Measurements from ENCODE around the gene SUFU. TPM values are rescaled to one million over a fixed set of nuclear protein-coding genes. Genes with fewer than 3 reads are reported as not detected.

SUFU gene
- total and polyA plus RNA-seq, 7 donors: 1.2 to 10.5 (median 6.6) TPM

DNA sequence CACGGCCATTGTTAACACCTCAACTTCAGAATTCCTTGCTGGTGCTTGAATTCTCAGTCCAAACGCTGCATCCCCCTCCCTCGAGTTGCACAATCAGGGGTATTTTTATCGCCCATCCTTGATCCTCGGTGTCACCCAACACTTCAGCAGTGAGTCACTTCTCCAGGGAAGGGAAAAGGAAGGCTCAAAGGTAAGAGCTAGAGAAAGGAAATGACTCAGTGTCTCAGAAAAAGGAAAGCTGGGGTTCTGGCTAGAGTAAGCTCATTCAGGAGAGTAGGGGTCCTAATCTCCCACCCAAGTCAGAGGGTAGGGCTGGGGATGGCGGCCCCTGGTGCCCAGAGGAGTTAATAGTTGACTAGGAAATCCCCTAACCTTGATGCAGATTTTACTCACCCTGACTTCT lies 100.7 kb downstream of the SUFU start:
- H3K4me1 ChIP-seq: peaks cover 0 to 3% (median 0%) of the 10 kb centered on the region in 4 donors
- no peaks in the 10 kb centered on the region for H3K9me3 ChIP-seq
- TF ChIP-seq POLR2AphosphoS5 (IDR thresholded peaks at IDR 0.05) (peak in 1 of 4 donors; percentile 14), EP300 (IDR thresholded peaks at IDR 0.05) (no peak), POLR2A (IDR thresholded peaks at IDR 0.05) (no peak)
- TF ChIP-seq, protein P1, sequence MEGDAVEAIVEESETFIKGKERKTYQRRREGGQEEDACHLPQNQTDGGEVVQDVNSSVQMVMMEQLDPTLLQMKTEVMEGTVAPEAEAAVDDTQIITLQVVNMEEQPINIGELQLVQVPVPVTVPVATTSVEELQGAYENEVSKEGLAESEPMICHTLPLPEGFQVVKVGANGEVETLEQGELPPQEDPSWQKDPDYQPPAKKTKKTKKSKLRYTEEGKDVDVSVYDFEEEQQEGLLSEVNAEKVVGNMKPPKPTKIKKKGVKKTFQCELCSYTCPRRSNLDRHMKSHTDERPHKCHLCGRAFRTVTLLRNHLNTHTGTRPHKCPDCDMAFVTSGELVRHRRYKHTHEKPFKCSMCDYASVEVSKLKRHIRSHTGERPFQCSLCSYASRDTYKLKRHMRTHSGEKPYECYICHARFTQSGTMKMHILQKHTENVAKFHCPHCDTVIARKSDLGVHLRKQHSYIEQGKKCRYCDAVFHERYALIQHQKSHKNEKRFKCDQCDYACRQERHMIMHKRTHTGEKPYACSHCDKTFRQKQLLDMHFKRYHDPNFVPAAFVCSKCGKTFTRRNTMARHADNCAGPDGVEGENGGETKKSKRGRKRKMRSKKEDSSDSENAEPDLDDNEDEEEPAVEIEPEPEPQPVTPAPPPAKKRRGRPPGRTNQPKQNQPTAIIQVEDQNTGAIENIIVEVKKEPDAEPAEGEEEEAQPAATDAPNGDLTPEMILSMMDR (IDR thresholded peaks at IDR 0.05): no peak
- peak overlapping the region; percentile 2 to 51 (median 33) for H3K27ac ChIP-seq
- intact Hi-C loops (cut with DNase I): no loop called here
- no peaks in the 10 kb centered on the region for H3K27me3 ChIP-seq
- peaks cover 1 to 42% (median 9%) of the 10 kb centered on the region in 4 donors for H3K36me3 ChIP-seq
- 73 to 81% methylated on average over 6 of the region's 6 CpGs for WGBS, 2 donors
- peak; percentile 56 for DNase-seq
- no peak overlapping the region for H3K4me3 ChIP-seq

- peaks cover 0 to 32% (median 7%) of the 10 kb centered on the region in 4 donors for H3K36me3 ChIP-seq
- no peak overlapping the region for H3K27ac ChIP-seq
- H3K27me3 ChIP-seq: no peaks in the 10 kb centered on the region
- H3K9me3 ChIP-seq: no peaks in the 10 kb centered on the region
- intact Hi-C loops (cut with DNase I): no loop called here
- no peak overlapping the region for H3K4me3 ChIP-seq
- 87 to 90% methylated on average over 5 of the region's 5 CpGs for WGBS, 2 donors
- TF ChIP-seq, protein P1 (IDR thresholded peaks at IDR 0.05): no peak
- TF ChIP-seq EP300 (IDR thresholded peaks at IDR 0.05): no peak
- no peak for TF ChIP-seq POLR2AphosphoS5 (IDR thresholded peaks at IDR 0.05)
- TF ChIP-seq POLR2A (IDR thresholded peaks at IDR 0.05): no peak
- peak; percentile 40 for DNase-seq
- H3K4me1 ChIP-seq: peaks cover 0 to 5% (median 2%) of the 10 kb centered on the region in 4 donors
Measured at GRCh38 chr10:102605712-102606111, 101.9 kb downstream of the SUFU start.

DNA sequence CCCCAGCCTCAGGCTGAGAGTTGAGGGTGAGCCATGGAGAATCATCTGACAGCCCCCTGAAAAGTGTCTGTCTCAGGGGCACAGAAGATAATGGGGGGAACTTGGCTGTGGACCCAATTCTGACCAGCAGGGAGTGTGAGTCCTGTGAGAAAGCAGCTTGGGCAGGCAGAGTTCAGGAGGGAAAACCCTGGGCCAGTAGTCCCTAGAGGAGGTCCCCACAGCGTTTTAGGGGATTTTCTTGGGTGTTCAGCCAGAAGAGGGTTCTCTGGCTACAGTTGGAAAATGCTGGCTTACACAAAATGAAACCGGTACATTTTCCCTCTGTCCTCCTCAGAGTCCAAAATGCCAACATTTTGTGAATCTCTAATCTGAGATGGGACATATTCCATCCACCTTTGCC lies 104.7 kb downstream of the SUFU start:
- Histone ChIP-seq H3K27ac (no peak overlapping the region), H3K9me3 (no peaks in the 10 kb centered on the region), H3K36me3 (peaks cover 0 to 12% (median under 1%) of the 10 kb centered on the region in 4 donors), H3K27me3 (no peaks in the 10 kb centered on the region), H3K4me1 (peaks cover 0 to 30% (median 26%) of the 10 kb centered on the region in 4 donors), H3K4me3 (no peak overlapping the region)
- DNase-seq: no peak
- WGBS, 2 donors: 74 to 81% methylated on average over 2 of the region's 2 CpGs
- intact Hi-C loops (cut with DNase I): no loop called here
- no peak for TF ChIP-seq POLR2A (IDR thresholded peaks at IDR 0.05)
- TF ChIP-seq, protein P1 (IDR thresholded peaks at IDR 0.05): no peak
- no peak for TF ChIP-seq EP300 (IDR thresholded peaks at IDR 0.05)
- TF ChIP-seq POLR2AphosphoS5 (IDR thresholded peaks at IDR 0.05): no peak

- H3K27me3 ChIP-seq: no peaks in the 10 kb centered on the region
- 84 to 88% methylated on average over 10 of the region's 10 CpGs for WGBS, 2 donors
- peak; percentile 40 for DNase-seq
- H3K9me3 ChIP-seq: no peaks in the 10 kb centered on the region
- H3K36me3 ChIP-seq: peaks cover 0 to under 1% (median 0%) of the 10 kb centered on the region in 4 donors
- H3K4me1 ChIP-seq: peaks cover 0 to 45% (median 34%) of the 10 kb centered on the region in 4 donors
- TF ChIP-seq, protein P1 (IDR thresholded peaks at IDR 0.05): no peak
- no peak for TF ChIP-seq EP300 (IDR thresholded peaks at IDR 0.05)
- TF ChIP-seq POLR2A (IDR thresholded peaks at IDR 0.05): no peak
- no peak for TF ChIP-seq POLR2AphosphoS5 (IDR thresholded peaks at IDR 0.05)
- peak overlapping the region in 3 of 4 donors; percentile 67 to 75 (median 67) for H3K27ac ChIP-seq
- intact Hi-C loops (cut with DNase I): no loop called here
- H3K4me3 ChIP-seq: no peak overlapping the region
Measured at GRCh38 chr10:102610441-102610887, 106.7 kb downstream of the SUFU start.

Measured in sigmoid colon (tissue), 7 donors.